Fibroblast of skin of left biceps (primary cell): Measurements from ENCODE around the gene LAS1L.
"Not testable (repeated sequence)": the region's sequence is repeated elsewhere in the genome, so short reads cannot be mapped to it uniquely, and the experiment has no call there.

ENCODE experiments used
- DNase-seq, 2 experiments: peaks; one replicate each; pipeline ENCODE4 v3.0.0-alpha.2; 2013; ENCODE audit warnings: low read depth in 2 of 2

Gene LAS1L

DNA sequence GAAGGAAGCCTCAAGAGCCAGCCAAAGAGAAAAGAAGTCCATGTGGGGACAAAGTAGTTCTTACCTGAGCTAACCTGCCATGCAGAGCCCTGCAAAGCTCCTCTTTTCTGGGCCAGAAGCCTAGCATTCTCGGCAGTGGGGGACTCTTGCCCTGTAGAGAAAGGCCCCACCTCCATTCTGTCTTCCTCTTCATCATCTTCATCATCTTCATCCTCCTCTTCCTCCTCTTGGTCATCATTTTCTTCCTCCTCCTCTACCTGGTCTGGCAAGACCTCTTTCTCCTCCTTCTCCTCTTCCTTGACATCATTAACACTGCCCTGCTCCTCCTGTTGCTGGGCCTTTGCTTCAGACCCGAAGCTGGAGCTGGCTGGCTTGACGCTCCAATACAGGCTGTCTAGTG lies 16.7 kb downstream of the LAS1L start:
- DNase-seq, result no peak

DNA sequence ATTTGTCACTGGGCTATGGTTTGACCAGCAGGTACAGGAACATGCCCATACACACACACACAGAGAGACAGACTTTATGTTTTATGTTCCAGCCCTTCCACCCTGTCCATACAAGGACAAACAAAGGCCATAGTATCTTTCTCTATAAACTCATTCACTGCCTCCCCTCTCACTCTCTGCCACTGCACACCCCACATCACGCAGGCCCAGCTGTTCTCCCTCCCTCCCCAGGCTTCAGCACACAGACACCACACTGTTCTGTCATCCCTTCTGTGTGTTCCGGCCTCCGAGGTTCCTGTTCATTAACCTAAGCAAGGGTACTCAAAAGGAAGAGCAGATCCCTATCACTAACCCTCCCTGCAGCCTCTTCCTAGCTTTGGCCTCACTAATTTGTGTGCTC lies 17.8 kb downstream of the LAS1L start:
- DNase-seq, result no peak

DNA sequence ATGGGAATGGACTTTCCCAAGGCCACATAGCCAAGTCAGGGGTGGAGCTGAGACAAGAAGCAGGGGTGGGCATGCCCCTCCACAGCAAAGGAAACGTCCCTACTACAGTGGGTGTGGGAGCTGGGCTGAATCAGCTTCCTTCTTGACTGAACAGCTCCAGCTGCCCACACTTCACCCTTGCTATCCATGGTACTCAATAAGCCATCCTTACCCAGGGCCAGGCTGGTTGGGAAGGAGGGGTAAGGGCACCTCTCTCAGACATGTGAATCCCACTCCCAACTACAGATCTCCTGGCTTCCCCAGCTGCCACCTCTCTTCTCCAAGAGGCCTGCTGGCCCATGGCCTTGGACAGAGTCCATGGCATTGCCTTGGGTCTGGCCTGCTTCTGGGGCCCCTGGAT lies 21.0 kb downstream of the LAS1L start:
- DNase-seq, result no peak

DNA sequence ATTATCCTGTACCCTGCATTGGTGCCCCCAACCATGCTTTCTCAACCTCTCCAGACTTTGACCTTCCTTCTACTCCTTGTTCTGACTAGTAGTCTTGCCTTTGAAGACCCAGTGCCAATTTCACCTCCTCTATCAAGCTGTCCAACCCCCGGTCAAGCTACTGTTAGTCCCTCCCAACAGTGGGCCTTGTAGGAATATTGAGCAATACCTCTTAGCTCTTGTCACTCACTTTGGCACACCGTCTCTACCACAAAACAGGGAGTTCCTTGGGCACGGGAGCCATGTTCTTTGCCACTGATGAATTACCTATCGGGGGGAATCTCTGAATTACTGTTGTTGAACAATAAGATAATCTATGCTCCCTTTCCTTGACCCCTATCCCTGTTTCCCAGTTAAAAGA lies 25.2 kb downstream of the LAS1L start:
- no peak for DNase-seq

DNA sequence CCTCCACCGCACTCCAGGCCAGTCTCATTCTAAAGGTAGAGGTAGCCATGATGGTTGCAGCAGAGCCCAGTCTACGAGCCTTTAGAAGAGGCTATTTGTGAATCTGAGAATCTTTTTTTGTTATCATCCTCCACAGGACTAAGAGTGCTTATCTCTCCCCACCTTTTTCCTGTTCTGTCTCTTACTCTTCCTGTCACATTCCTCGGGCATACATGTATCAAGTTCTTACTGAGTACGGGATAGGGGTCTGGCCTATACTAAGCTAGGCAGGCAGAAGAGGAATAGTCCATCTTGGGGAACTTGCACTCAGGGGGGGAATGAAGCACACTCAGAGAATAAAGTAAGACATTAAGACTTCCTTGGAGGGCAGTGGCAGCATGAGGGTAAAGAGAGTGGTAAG lies 25.7 kb downstream of the LAS1L start:
- no peak for DNase-seq

DNA sequence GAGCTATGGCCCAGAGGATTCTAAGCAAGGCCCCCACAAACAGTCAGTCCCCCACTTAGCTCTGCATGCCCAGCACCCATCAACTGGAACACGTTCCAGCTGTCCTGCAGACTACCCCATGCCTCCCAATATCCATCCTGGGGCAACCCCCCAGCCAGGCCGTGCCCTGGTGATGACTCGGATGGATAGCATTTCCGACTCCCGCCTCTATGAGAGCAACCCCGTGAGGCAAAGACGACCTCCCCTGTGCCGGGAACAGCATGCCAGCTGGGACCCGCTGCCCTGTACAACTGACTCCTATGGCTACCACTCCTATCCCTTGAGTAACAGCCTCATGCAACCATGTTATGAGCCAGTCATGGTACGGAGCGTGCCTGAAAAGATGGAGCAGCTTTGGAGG lies 32.0 kb downstream of the LAS1L start:
- no peak for DNase-seq

DNA sequence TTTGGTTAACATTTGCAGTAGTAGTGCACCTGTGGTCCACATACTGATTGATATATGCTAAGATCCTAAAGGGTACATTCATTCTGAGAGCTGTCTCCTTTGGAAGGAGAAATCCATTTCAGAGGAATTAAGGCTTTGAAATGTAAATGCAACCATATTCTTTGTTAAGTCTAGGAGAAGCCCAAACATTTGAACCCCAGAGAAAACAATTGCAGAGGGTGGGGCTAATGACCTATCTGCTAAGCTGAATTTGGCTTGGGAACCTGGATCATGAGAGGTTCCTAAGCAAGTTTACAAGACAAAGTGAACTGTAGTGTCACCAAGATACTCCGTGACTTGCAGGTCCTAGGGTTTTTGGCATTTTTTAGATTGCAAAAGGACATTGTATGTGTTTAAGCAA lies 41.2 kb downstream of the LAS1L start:
- no peak for DNase-seq

DNA sequence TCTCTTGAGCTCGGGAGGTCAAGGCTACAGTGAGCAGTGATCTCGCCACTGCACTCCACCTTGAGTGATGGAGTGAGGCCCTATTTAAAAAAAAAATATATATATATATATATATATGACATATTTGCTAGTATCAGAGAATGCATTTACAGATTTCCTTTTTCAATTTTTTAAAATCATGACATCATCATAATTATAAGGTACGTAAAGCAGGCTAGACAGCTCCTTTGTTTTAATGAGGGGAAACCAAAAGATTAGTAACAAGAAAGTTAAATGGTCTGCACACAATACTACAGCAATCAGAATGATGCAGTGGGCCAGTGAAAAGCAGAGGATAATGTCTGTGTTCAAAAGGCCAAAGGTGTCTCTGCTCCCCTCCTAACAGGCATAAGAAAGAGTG lies 43.0 kb downstream of the LAS1L start:
- DNase-seq, result no peak

DNA sequence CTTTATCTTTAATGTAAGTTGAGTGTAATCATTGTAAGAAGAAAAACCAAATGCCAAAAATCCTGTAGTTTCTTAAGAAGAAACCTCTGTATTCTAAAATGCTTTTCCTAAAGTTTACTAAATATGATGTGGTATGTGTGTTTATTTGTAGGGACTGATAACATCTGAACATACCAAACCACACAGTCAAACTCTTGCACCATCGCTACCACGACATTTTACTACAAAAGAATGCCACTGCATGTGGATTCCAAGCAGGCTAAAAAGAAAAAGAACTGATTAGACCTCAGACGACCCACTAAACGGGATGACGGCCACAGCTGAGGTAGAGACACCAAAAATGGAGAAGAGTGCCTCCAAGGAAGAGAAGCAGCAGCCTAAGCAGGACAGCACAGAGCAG lies 46.1 kb downstream of the LAS1L start:
- DNase-seq, result no peak

DNA sequence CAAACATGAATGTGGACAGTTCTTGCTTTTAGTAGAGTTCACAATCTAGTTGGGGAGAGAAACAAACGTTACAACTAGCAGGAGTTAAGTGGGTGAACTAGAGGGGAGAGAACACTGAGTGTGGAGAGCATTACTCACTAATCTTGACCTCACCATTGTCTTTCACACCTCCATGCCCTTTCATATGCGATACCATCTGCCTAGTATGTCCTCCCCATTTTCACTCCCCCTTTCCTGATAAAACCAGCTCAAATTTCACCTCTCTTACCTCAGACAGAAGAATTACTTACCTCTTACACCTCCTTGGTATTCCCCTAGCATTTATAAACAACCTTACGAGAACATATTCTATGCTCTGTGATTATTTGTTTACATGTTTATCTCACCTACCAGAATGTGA lies 53.6 kb downstream of the LAS1L start:
- no peak for DNase-seq

DNA sequence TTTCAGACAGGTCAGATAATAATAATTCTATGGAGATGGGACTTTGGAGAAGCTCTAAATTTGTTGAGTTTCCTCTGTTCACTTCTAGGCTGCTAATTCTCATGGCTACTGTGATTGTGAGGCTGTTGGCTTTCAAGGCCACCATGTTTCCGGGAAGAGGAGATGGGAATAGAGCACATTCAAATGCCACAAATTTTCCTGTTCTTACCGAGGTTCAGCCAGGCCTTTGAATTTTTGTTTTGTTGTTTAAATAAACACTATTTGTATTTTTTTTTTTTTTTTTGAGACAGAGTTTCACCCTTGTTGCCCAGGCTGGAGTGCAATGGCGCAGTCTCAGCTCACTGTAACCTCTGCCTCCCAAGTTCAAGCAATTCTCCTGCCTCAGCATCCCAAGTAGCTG lies 55.5 kb downstream of the LAS1L start:
- not testable (repeated sequence) for DNase-seq

DNA sequence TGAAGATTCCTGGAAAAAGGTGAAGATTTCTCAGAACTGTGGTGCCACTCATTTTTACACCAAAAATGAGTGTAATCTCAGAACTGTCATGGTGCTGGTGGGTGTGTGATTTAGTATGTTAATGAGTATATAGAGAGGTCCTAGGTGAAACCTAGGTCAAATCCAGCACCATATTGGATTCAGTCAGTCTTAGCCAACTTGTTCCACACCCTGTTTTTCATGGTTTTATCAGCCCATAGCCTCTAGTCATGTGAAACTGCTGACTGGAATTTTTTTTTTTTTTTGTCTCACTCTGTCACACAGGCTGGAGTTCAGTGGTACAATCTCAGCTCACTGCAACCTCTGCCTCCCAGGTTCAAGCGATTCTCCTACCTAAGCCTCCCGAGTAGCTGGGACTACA lies 58.0 kb downstream of the LAS1L start:
- no peak for DNase-seq

DNA sequence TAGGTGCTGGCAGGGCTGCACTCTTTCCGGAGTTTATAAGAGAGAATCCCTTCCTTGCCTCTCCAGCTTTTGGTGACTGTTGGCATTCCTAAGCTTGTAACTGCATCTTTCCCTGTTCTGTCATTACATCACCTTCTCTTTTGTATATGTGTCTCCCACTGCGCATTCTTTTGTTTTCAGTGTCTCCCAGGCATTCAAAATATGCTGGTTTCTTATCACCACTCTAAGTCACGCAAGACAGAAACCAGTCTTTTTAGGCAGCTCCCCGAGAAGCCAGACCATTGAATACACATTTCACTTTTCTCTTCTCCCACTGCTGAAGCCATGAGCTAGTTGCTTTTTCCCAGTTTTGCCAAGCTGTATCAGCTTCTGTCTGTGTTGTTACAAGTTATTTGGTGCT lies 71.0 kb downstream of the LAS1L start:
- no peak for DNase-seq
